GF-D8 (cell line): ENCODE data around the gene PLA2G6.

Experiments used
- DNase-seq: peaks from one replicate; lab custom pipeline; 2025; lab: John Stamatoyannopoulos, UW

The PLA2G6 gene

DNA sequence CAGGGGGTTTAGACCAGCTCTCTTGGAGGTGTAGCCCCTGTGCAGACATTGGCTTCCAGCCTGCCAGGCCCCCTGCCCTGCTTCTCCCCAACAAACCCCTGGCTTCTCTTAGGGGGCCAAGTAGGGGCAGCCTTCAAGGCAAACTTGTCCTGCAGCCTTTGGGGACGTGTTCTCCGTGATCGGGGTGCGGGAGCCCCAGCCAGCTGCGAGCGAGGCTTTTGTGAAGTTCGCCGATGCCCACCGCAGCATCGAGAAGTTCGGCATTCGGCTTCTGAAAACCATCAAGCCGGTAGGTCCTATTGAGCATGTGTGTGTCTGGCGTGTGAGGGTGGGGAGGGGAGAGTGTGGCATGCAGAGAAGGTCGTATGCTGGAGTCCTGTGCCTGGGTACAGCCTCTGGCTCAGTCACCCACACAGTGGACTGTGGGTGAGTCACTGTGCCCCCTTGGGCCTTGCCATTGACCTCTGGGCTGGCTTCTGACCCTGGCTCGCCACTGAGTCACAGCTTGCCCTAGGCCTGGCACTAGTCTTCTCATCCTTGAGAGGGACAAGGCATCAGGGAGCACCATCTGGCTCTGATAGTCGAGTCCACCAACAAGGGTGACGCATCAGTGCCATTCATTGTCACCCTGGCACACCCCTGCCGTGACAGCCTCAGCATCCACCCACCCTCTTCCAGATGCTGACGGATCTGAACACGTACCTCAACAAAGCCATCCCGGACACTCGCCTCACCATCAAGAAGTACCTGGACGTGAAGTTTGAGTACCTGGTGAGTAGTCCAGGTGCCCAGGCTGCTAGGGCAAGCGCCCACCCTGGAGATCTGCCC lies 109.1 kb downstream of the PLA2G6 start:
- DNase-seq, result no peak

DNA sequence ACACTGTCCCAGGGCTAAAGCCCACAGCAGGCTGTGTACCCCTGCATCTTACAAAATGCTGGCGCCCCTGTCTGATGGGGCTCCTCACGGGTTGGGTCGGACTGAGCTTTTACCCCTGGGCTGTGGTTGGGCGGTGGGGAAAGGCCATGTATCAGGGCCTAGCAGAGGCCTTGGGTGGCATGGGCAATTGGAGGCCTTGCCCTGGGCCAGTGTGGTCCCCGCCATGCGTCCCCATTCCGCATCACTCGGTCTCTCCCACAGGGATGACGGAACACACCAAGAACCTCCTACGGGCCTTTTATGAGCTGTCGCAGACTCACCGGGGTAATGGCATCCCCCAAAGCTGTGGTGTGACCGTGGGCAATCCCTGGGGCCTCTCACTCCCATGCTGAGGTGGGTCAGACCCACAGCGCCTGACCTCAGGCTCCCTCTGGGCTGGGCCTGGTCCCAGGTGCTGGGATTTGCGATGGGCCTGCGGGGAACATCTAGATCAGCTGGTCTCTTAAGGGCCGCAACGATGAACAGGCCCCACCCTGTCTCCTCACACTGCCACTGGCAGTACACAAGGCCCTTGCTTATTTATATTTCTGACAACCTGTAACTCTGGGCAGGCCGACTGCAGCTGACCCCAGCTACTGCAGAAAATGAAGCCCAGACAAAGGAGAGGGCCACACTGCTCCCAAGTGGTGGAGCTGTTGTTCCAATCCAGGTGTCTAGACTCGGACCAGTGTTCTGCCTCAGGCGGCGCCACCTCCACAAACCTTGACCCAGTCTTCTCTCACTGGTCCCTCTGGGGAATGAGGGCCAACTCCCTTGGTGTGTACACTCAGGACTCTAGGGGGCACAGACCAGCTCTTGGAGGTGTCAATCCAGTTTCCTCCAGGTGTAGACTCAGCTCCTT lies 110.0 kb downstream of the PLA2G6 start:
- no peak for DNase-seq

- no peak for DNase-seq
Observed at GRCh38 chr22:38070250-38070921, 111.2 kb downstream of the PLA2G6 start.

GRCh38 chr22:38069372-38070249 lies 112.0 kb downstream of the PLA2G6 start:
- DNase-seq, result no peak

GRCh38 chr22:38068641-38069371 lies 112.8 kb downstream of the PLA2G6 start:
- DNase-seq, result no peak

- DNase-seq, result no peak
Observed at GRCh38 chr22:38067761-38068360, 113.8 kb downstream of the PLA2G6 start.

DNA sequence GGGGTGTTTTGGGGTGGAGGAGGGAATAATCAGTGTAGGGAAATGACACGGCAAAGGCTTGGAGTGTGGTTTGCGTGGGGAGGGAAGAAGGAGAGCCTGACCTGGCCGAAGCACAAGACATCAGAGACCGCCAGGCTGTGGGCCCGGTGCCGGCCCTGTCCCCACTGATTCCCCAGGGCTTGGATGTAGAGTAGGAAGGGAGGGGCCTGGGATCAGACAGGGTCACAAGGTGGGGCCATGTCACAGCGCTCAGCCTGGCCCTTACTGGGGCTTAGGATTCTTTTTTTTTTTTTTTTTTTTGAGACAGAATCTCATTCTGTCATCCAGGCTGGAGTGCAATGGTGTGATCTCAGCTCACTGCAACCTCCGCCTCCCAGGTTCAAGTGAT lies 114.6 kb downstream of the PLA2G6 start:
- no peak for DNase-seq

DNA sequence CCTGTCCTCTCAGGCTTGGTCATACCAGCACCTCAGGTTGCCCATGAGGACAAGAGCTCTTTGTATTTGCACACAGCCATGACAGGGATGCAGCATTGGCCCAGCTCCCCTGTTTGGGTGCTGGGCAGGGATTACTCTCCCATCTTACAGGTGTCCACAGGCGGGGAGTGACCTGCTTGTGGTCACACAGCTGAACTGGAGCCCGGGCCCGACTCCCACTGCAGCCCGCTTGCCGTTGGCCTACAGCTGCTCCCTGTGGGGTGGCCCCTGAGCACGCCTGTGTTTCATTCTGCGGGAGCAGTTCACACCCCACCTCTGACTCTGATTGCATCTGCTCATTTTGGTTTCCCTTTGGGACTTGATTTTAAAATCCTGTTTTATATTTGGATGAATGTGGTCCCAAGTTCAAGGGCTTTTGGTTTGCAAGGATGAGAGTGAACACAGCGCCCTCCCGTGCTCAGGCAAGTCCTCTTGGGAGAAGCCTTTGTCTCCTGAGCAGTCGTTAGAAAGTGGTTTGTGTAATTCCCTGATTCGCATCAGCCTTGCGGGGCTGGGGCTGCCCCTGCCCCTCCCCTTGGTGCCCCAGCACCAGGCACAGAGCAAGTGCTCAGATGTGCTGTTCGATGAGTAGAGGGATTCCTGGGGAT lies 115.1 kb downstream of the PLA2G6 start:
- DNase-seq, result no peak

DNA sequence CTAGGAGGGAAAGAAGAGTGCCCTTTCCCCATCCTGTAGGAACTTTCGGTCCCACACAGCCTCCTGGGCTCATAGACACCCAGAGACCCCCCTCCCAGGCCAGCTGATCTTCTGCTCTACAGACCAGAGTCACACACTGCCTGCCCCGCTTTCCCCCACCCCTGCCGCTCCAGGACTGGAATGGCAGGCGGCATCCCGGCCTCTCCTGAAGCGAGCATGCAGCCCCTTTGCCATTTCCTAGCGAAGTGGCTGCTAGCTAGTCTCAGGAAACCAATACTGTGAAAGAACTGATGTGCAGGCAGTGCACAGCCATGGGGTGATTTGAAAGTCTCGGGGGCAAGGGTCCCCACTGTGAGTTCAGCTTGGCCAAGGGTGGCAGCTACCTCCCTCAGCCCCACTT lies 116.1 kb downstream of the PLA2G6 start:
- DNase-seq, result no peak

DNA sequence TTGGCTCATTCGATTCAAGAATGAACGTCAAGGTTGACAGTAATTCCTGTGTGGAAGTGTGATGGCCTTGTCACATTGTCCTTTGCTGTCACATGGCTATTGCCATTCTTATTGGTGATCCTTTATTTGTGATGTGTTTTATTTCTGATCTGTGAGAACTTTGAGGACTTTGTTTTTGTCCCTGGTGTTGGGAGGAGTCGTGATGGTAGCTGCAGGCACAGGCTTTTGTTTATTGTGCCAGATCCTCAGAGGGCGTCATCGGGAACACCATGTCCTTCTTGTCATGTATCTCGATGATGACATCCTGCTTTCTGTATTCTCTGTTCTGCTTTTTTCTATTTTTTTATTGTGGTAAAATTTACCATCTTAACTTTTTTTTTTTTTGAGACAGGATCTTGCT lies 118.8 kb downstream of the PLA2G6 start:
- no peak for DNase-seq
